Thoracic aorta (tissue), 2 donors: ENCODE data around the gene ICAM2. TPM values are rescaled to one million over a fixed set of nuclear protein-coding genes. Genes with fewer than 3 reads are reported as not detected.
"Not testable (repeated sequence)": the region's sequence is repeated elsewhere in the genome, so short reads cannot be mapped to it uniquely, and the experiment has no call there.

Experiments
- ATAC-seq: fragments of 150-250 bp; one replicate; pipeline ENCODE4 v1.8.0; 2017; ENCODE audit warnings: low read depth; ENCODE audit not compliant: insufficient number of reproducible peaks, low FRiP score
- DNase-seq: peaks from one replicate; pipeline ENCODE4 v3.0.0-alpha.2; 2020; ENCODE audit warnings: low spot score
- H3K27ac ChIP-seq, 2 donors: fragments of 200-600 bp; sonication (generic); 1 replicate in 1 of 2; 2 replicates in 1 of 2; pipeline ENCODE4 v1.5.1; 2016; ENCODE audit warnings: mild to moderate bottlenecking in 2 of 2, moderate library complexity in 2 of 2
- H3K27me3 ChIP-seq: fragments of 200-600 bp; sonication (generic); replicated peaks from 2 replicates; pipeline ENCODE4 v1.6.0; 2016; ENCODE audit warnings: mild to moderate bottlenecking; ENCODE audit not compliant: insufficient read depth
- H3K36me3 ChIP-seq: fragments of 200-600 bp; sonication (generic); one replicate; pipeline ENCODE4 v1.5.1; 2016
- H3K4me1 ChIP-seq, 2 donors: fragments of 200-600 bp; sonication (generic); 1 replicate in 1 of 2; 2 replicates in 1 of 2; pipeline versions ENCODE4 v1.5.1 to v1.6.0; 2016; ENCODE audit warnings: low read depth in 2 of 2, mild to moderate bottlenecking in 1 of 2; ENCODE audit not compliant: control insufficient read depth in 1 of 2
- H3K4me3 ChIP-seq: fragments of 200-600 bp; sonication (generic); 2 replicates; pipeline ENCODE4 v1.5.1; 2016; ENCODE audit warnings: mild to moderate bottlenecking
- H3K9me3 ChIP-seq: fragments of 200-600 bp; sonication (generic); 2 replicates; pipeline ENCODE4 v1.5.1; 2016
- total RNA-seq, 2 donors: library from RNA; depleted of rRNA; stranded (reverse); fragments of >200 nt; gene quantifications; one replicate each; pipeline versions ENCODE4 v1.1.0 to v1.2.3, GENCODE V29; 2016
- TF ChIP-seq, protein P1 (sequence below): fragments of 200-600 bp; sonication (generic); IDR thresholded peaks from one replicate; pipeline ENCODE4 v1.5.1; 2019; ENCODE audit warnings: antibody characterized with exemption

Gene ICAM2
- total RNA-seq, 2 donors from 2014 or later = 41.6 to 46.6 TPM

DNA sequence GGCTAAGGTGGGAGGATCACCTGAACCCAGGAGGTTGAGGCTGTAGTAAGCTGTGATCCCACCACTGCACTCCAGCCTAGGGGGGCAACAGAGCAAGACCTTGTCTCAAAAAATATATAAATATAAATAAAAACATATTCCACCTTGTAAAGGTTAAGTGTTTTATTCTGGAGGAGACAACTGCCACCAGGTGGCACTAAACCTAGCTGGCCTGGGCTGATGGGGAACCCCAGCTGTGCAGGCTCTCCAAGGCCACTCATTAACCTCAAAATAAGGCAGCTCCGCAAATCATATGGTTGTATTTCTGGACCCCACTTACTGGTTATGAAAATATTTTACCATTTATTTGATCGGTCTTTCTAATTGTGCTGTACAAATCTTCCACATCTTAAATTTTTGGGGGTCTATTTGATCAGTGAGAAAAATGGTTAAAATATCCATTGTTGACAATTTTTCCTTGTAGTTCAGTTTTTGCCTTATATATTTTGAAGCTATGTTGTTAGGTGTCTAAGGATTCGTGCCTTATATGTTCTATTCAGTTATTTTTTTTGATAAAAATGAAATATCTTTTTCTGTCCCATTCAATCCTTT, 8.5 kb upstream of the ICAM2 start:
- TF ChIP-seq, protein P1, sequence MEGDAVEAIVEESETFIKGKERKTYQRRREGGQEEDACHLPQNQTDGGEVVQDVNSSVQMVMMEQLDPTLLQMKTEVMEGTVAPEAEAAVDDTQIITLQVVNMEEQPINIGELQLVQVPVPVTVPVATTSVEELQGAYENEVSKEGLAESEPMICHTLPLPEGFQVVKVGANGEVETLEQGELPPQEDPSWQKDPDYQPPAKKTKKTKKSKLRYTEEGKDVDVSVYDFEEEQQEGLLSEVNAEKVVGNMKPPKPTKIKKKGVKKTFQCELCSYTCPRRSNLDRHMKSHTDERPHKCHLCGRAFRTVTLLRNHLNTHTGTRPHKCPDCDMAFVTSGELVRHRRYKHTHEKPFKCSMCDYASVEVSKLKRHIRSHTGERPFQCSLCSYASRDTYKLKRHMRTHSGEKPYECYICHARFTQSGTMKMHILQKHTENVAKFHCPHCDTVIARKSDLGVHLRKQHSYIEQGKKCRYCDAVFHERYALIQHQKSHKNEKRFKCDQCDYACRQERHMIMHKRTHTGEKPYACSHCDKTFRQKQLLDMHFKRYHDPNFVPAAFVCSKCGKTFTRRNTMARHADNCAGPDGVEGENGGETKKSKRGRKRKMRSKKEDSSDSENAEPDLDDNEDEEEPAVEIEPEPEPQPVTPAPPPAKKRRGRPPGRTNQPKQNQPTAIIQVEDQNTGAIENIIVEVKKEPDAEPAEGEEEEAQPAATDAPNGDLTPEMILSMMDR = peak; percentile 75
- no peak for ATAC-seq
- H3K27ac ChIP-seq = no peak overlapping the region
- H3K27me3 ChIP-seq = no peaks in the 10 kb centered on the region
- no peak for DNase-seq
- no peaks in the 10 kb centered on the region for H3K36me3 ChIP-seq
- H3K9me3 ChIP-seq = no peaks in the 10 kb centered on the region
- H3K4me1 ChIP-seq = peaks cover 0 to 5% of the 10 kb centered on the region in 2 donors
- no peak overlapping the region for H3K4me3 ChIP-seq

DNA sequence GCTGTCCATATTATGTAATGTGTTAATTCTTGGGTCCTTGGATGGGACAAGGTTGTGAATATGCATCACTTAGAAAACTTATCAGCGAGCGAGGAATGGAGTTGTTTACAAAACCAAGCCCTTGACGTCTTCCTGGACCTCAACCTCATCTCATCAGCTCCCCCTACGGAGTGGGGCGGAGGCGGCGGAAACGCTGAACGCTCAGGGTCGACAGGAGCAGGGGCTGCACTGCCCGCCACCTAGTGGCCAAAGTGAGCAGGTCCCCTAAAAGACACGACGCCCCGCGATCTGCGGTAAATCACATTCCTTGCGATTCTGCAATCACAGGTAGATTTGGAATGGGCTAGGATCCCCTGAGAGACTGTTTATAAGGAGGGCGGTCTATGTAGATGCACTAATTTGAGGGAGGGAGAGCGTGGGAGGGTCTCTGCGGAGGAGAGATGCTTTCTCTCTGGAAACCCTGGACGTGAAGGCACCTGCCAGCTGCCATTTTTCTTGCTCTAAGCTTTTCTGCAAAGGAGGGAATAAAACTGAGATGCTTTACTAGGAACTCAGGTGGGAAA, 5.4 kb upstream of the ICAM2 start:
- H3K27me3 ChIP-seq = no peaks in the 10 kb centered on the region
- peak overlapping the region; percentile 44 for H3K4me3 ChIP-seq
- DNase-seq (peak; percentile 19), ATAC-seq (peak; percentile 30)
- H3K36me3 ChIP-seq = no peaks in the 10 kb centered on the region
- no peak overlapping the region for H3K27ac ChIP-seq
- peaks cover 0 to 5% of the 10 kb centered on the region in 2 donors for H3K4me1 ChIP-seq
- TF ChIP-seq, protein P1 = peak; percentile 97
- H3K9me3 ChIP-seq = no peaks in the 10 kb centered on the region

DNA sequence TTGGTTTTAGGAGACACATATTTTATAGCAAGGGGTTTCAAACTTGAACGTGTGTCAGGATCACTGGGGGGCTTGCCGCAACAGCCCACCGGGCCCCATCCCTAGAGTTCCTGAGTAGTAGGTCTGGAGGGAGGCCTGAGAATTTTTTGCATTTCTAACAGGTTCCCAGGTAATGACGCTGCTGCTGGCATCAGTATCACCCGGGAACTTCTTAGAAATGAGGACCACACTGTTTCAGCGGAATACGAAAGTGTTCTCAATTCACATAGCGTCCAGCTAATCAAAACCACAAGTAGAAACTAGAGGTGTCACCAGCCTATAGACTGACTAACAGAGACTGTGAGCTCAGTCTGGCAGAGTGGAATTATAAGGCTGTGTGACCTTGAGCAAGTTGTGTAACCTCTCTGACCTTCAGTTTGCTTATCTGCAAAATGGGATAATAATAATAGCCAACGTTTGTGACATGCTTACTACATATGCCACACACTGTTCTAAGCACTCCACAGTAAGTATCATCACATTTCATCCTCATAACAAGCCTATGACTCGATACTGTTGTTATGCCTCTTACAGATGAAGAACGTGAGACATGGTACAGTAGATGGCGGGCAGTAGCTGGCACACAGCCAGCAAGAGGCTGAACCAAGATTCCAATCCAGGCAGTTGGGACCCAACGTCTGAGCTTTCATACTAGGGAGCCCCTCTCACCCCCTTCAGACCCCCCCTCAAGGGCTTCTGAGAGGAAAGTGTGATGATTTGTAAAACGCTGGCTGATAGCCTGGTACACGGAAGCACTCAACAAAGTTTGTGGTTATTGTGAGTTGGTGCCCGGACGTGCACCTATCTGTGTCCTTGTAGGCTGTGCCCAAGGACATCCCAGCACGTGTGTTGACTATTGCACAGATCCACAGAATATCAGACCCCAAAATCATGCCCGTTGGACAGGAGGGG, 4.6 kb upstream of the ICAM2 start:
- ATAC-seq (no peak), DNase-seq (no peak)
- Histone ChIP-seq H3K27me3 (no peaks in the 10 kb centered on the region), H3K4me1 (peaks cover 0 to 5% of the 10 kb centered on the region in 2 donors), H3K4me3 (peak overlapping the region; percentile 44), H3K9me3 (no peaks in the 10 kb centered on the region), H3K36me3 (no peaks in the 10 kb centered on the region), H3K27ac (no peak overlapping the region)
- TF ChIP-seq, protein P1 = no peak

DNA sequence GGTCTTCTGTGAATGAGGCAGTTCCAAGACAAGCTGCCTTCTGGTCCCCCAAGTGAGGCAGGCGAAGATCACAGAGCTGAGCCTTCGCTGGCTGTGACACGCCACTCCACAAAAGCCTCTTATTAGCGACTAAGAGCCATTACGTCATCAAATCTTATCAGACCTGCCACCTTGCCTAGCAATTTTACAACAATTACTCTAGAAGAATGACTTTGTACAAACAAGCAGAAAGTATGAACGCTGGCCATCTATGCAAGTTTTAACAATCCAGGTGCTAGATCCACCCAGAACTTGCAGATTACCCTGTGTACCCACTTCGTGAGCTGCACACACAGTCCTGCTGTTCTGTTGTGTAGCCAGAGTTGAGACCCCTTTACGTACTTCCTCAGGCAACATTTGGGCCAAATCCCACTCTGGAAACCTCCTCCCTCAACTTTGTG, 3.8 kb upstream of the ICAM2 start:
- no peaks in the 10 kb centered on the region for H3K27me3 ChIP-seq
- H3K9me3 ChIP-seq = no peaks in the 10 kb centered on the region
- no peaks in the 10 kb centered on the region for H3K36me3 ChIP-seq
- TF ChIP-seq, protein P1 = no peak
- H3K4me3 ChIP-seq = no peak overlapping the region
- ATAC-seq = no peak
- H3K27ac ChIP-seq = no peak overlapping the region
- no peak for DNase-seq
- peaks cover 0 to 5% of the 10 kb centered on the region in 2 donors for H3K4me1 ChIP-seq

DNA sequence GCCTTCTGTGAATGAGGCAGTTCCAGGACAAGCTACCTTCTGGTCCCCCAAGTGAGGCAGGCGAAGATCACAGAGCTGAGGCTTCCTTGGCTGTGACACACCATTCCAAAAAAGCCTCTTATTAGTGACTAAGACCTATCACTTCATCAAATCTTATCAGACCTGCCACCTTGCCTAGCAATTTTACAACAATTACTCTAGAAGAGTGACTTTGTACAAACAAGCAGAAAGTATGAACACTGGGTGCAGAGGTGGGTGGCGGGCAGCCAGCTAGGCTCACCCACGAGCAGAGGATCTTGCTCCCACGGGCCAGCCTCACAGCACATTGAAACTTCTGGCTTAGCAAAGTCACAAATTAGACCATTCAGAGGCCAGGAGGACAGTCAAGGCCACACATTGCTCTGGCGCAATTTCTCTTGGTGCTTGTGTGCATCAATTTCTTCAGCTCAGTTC, 2.2 kb upstream of the ICAM2 start:
- no peaks in the 10 kb centered on the region for H3K36me3 ChIP-seq
- no peak overlapping the region for H3K27ac ChIP-seq
- no peaks in the 10 kb centered on the region for H3K9me3 ChIP-seq
- TF ChIP-seq, protein P1 = no peak
- DNase-seq = no peak
- no peak overlapping the region for H3K4me3 ChIP-seq
- peaks cover 0 to 5% of the 10 kb centered on the region in 2 donors for H3K4me1 ChIP-seq
- ATAC-seq = no peak
- no peaks in the 10 kb centered on the region for H3K27me3 ChIP-seq

DNA sequence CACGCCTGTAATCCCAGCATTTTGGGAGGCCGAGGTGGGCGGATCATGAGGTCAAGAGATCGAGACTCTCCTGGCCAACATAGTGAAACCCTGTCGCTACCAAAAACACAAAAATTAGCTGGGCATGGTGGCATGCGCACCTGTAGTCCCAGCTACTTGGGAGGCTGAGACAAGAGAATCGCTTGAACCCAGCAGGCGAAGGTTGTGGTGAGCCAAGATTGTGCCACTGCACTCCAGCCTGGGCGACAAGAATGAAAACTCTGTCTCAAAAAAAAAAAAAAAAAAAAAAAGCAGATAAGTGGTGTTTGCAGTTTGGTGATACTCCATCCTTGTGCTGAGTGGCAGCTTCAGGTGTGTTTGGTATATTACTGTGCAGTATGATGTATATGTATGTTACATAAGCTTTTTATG, 877 bp downstream of the ICAM2 start:
- H3K4me1 ChIP-seq, H3K27me3 ChIP-seq, DNase-seq, ATAC-seq, H3K9me3 ChIP-seq, H3K36me3 ChIP-seq: not testable (repeated sequence)
- peak overlapping the region in 1 of 2 donors; percentile 37 for H3K27ac ChIP-seq
- peak overlapping the region; percentile 68 for H3K4me3 ChIP-seq
